Measurements from ENCODE around the gene MAP1LC3B2. TPM values are rescaled to one million over a fixed set of nuclear protein-coding genes. Genes with fewer than 3 reads are reported as not detected.

The MAP1LC3B2 gene
- total RNA-seq, 2 experiments from 2014 or later: not detected

GRCh38 chr12:116595186-116595585 lies 36.0 kb downstream of the MAP1LC3B2 start:
- intact Hi-C loops (cut with micrococcal nuclease; ENCODE audit: unreplicated experiment): loop anchor here (5.0 to 10.0 kb wide), 3 partner anchors 260 to 453 kb away; partner anchors contain the start of gene MED13L
- peaks cover 4% of the 10 kb centered on the region for H3K4me1 ChIP-seq (ENCODE audit: insufficient read depth, low read length, poor library complexity, severe bottlenecking)
- no peak overlapping the region for H2AFZ ChIP-seq (ENCODE audit: low read length)
- no TSS peak for BruUV-seq (replicated peaks)
- H3K4me2 ChIP-seq (ENCODE audit: low read length): no peak overlapping the region
- no peaks in the 10 kb centered on the region for H3K9me3 ChIP-seq (ENCODE audit: low read length)
- no peaks in the 10 kb centered on the region for H3K36me3 ChIP-seq (ENCODE audit: insufficient read depth, low read length)
- no peaks in the 10 kb centered on the region; the same call in 1 of the 2 replicates for H4K20me1 ChIP-seq (ENCODE audit: insufficient read depth, low read length)
- no peak overlapping the region for H3K4me3 ChIP-seq (ENCODE audit: low read depth, low read length, poor library complexity, severe bottlenecking)
- no peak overlapping the region for H3K27ac ChIP-seq (ENCODE audit: low read depth, low read length, poor library complexity, severe bottlenecking)
- CTCF ChIA-PET (ENCODE audit: unreplicated experiment): no interaction called here
- POLR2A ChIA-PET: no interaction called here
- H3K9me2 ChIP-seq (ENCODE audit: insufficient read depth, low read length): no peaks in the 10 kb centered on the region
- TF ChIP-seq EZH2phosphoT487 (IDR thresholded peaks at IDR 0.05; ENCODE audit: borderline replicate concordance, low read depth, low read length) (no peak), CTCF (conservative IDR thresholded peaks at IDR 0.05; ENCODE audit: low read length) (no peak)
- no peaks in the 10 kb centered on the region for H3K79me2 ChIP-seq (ENCODE audit: insufficient read depth, low read depth, low read length)
- no peak for DNase-seq (ENCODE audit: low spot score)

GRCh38 chr12:116595672-116596071 lies 36.5 kb downstream of the MAP1LC3B2 start:
- Histone ChIP-seq H3K9me3 (ENCODE audit: low read length) (no peaks in the 10 kb centered on the region), H4K20me1 (ENCODE audit: insufficient read depth, low read length) (no peaks in the 10 kb centered on the region; the same call in 1 of the 2 replicates), H3K4me2 (ENCODE audit: low read length) (no peak overlapping the region), H2AFZ (ENCODE audit: low read length) (no peak overlapping the region), H3K9me2 (ENCODE audit: insufficient read depth, low read length) (no peaks in the 10 kb centered on the region), H3K36me3 (ENCODE audit: insufficient read depth, low read length) (no peaks in the 10 kb centered on the region), H3K79me2 (ENCODE audit: insufficient read depth, low read depth, low read length) (no peaks in the 10 kb centered on the region), H3K27ac (ENCODE audit: low read depth, low read length, poor library complexity, severe bottlenecking) (no peak overlapping the region), H3K4me3 (ENCODE audit: low read depth, low read length, poor library complexity, severe bottlenecking) (no peak overlapping the region), H3K4me1 (ENCODE audit: insufficient read depth, low read length, poor library complexity, severe bottlenecking) (peaks cover 4% of the 10 kb centered on the region)
- ChIA-PET POLR2A (no interaction called here), CTCF (ENCODE audit: unreplicated experiment) (no interaction called here)
- no peak for DNase-seq (ENCODE audit: low spot score)
- no TSS peak for BruUV-seq (replicated peaks)
- intact Hi-C loops (cut with micrococcal nuclease; ENCODE audit: unreplicated experiment): loop anchor here (5.0 to 10.0 kb wide), 3 partner anchors 261 to 453 kb away; partner anchors contain the start of gene MED13L
- no peak for TF ChIP-seq EZH2phosphoT487 (IDR thresholded peaks at IDR 0.05; ENCODE audit: borderline replicate concordance, low read depth, low read length)
- no peak for TF ChIP-seq CTCF (conservative IDR thresholded peaks at IDR 0.05; ENCODE audit: low read length)

GRCh38 chr12:116597886-116598285 lies 38.7 kb downstream of the MAP1LC3B2 start:
- Histone ChIP-seq H3K4me2 (ENCODE audit: low read length) (no peak overlapping the region), H3K27ac (ENCODE audit: low read depth, low read length, poor library complexity, severe bottlenecking) (no peak overlapping the region), H4K20me1 (ENCODE audit: insufficient read depth, low read length) (no peaks in the 10 kb centered on the region; the same call in 1 of the 2 replicates), H2AFZ (ENCODE audit: low read length) (no peak overlapping the region), H3K36me3 (ENCODE audit: insufficient read depth, low read length) (no peaks in the 10 kb centered on the region), H3K4me3 (ENCODE audit: low read depth, low read length, poor library complexity, severe bottlenecking) (no peak overlapping the region), H3K79me2 (ENCODE audit: insufficient read depth, low read depth, low read length) (no peaks in the 10 kb centered on the region), H3K9me3 (ENCODE audit: low read length) (no peaks in the 10 kb centered on the region), H3K9me2 (ENCODE audit: insufficient read depth, low read length) (no peaks in the 10 kb centered on the region), H3K4me1 (ENCODE audit: insufficient read depth, low read length, poor library complexity, severe bottlenecking) (peaks cover 4% of the 10 kb centered on the region)
- no peak for DNase-seq (ENCODE audit: low spot score)
- TF ChIP-seq EZH2phosphoT487 (IDR thresholded peaks at IDR 0.05; ENCODE audit: borderline replicate concordance, low read depth, low read length): no peak
- no peak for TF ChIP-seq CTCF (conservative IDR thresholded peaks at IDR 0.05; ENCODE audit: low read length)
- no TSS peak for BruUV-seq (replicated peaks)
- intact Hi-C loops (cut with micrococcal nuclease; ENCODE audit: unreplicated experiment): loop anchor here (5.0 to 10.0 kb wide), 3 partner anchors 263 to 456 kb away; partner anchors contain the start of gene MED13L
- ChIA-PET CTCF (ENCODE audit: unreplicated experiment) (no interaction called here), POLR2A (no interaction called here)
